CD1c-positive myeloid dendritic cell (primary cell): ENCODE measurements around the gene ELOA.
"Not testable (repeated sequence)": the region's sequence is repeated elsewhere in the genome, so short reads cannot be mapped to it uniquely, and the experiment has no call there.

Source experiments
- DNase-seq: peaks from one replicate; pipeline ENCODE4 v3.0.0-alpha.2; 2016; ENCODE audit errors: extremely low spot score

Gene ELOA

GRCh38 chr1:23784846-23785245 is 41.6 kb downstream of the ELOA start:
- no peak for DNase-seq

- DNase-seq = no peak
These were observed 44.4 kb downstream of the ELOA start for GRCh38 chr1:23787701-23788100.

- DNase-seq = no peak
These were observed 45.4 kb downstream of the ELOA start for GRCh38 chr1:23788695-23789094.

- DNase-seq = peak; percentile 96
These were observed 47.6 kb downstream of the ELOA start, which contains the start of gene LYPLA2 for GRCh38 chr1:23790696-23791515. Gene LYPLA2, plus strand, starts transcription at chr1:23791145. Its CDS starts 1,538 bp downstream, at chr1:23792683.

GRCh38 chr1:23791516-23792047 is 48.3 kb downstream of the ELOA start:
- no peak for DNase-seq

- DNase-seq = no peak
These were observed 49.1 kb downstream of the ELOA start for GRCh38 chr1:23792151-23792945.

GRCh38 chr1:23793018-23793781 is 49.9 kb downstream of the ELOA start:
- peak; percentile 44 for DNase-seq

- DNase-seq = no peak
These were observed 50.8 kb downstream of the ELOA start for GRCh38 chr1:23793861-23794731.

- not testable (repeated sequence) for DNase-seq
These were observed 51.5 kb downstream of the ELOA start for GRCh38 chr1:23794732-23795182.

GRCh38 chr1:23795676-23796465 is 52.6 kb downstream of the ELOA start:
- no peak for DNase-seq

GRCh38 chr1:23796466-23797271 is 53.4 kb downstream of the ELOA start:
- no peak for DNase-seq

- no peak for DNase-seq
These were observed 54.5 kb downstream of the ELOA start for GRCh38 chr1:23797478-23798448.

- no peak for DNase-seq
These were observed 55.4 kb downstream of the ELOA start for GRCh38 chr1:23798662-23799142.

- no peak for DNase-seq
These were observed 55.9 kb downstream of the ELOA start for GRCh38 chr1:23799255-23799569.

GRCh38 chr1:23799570-23800399 is 56.5 kb downstream of the ELOA start:
- DNase-seq = peak; percentile 38

GRCh38 chr1:23800400-23801337 is 57.4 kb downstream of the ELOA start, which contains the start of gene GALE:
Gene GALE, minus strand, starts transcription at chr1:23800754. Its CDS starts 1,747 bp downstream, at chr1:23799007.
- DNase-seq = peak; percentile 98
